ENCODE data around the gene AR.
A peak's percentile ranks its signal among the peaks of the same experiment; 100 is the strongest.

AR gene

DNA sequence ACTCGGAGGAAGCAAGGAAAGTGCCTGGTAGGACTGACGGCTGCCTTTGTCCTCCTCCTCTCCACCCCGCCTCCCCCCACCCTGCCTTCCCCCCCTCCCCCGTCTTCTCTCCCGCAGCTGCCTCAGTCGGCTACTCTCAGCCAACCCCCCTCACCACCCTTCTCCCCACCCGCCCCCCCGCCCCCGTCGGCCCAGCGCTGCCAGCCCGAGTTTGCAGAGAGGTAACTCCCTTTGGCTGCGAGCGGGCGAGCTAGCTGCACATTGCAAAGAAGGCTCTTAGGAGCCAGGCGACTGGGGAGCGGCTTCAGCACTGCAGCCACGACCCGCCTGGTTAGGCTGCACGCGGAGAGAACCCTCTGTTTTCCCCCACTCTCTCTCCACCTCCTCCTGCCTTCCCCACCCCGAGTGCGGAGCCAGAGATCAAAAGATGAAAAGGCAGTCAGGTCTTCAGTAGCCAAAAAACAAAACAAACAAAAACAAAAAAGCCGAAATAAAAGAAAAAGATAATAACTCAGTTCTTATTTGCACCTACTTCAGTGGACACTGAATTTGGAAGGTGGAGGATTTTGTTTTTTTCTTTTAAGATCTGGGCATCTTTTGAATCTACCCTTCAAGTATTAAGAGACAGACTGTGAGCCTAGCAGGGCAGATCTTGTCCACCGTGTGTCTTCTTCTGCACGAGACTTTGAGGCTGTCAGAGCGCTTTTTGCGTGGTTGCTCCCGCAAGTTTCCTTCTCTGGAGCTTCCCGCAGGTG is 637 bp downstream of the AR start:
- Histone ChIP-seq H3K4me3 (ENCODE audit: low read length) (peak overlapping the region; percentile 71), H3K4me1 (ENCODE audit: insufficient read depth, low read length) (no peaks in the 10 kb centered on the region; the same call in 1 of the 2 replicates), H3K9me3 (ENCODE audit: insufficient read depth, low read depth, low read length) (no peaks in the 10 kb centered on the region), H3K9ac (ENCODE audit: low read depth, low read length) (peak overlapping the region; percentile 68; the same call in 1 of the 2 replicates), H3K27ac (ENCODE audit: low read length) (no peak overlapping the region), H3K36me3 (ENCODE audit: insufficient read depth, low read depth, low read length) (no peaks in the 10 kb centered on the region), H3K27me3 (ENCODE audit: insufficient read depth, low read length) (peaks cover 48% of the 10 kb centered on the region)

- no peaks in the 10 kb centered on the region for H3K36me3 ChIP-seq (ENCODE audit: insufficient read depth, low read depth, low read length)
- H3K4me1 ChIP-seq (ENCODE audit: insufficient read depth, low read length): peaks cover 7% of the 10 kb centered on the region; the same call in 1 of the 2 replicates
- no peak overlapping the region for H3K27ac ChIP-seq (ENCODE audit: low read length)
- peak overlapping the region; percentile 59; the same call in 1 of the 2 replicates for H3K9ac ChIP-seq (ENCODE audit: low read depth, low read length)
- H3K4me3 ChIP-seq (ENCODE audit: low read length): peak overlapping the region; percentile 71
- H3K9me3 ChIP-seq (ENCODE audit: insufficient read depth, low read depth, low read length): no peaks in the 10 kb centered on the region
- H3K27me3 ChIP-seq (ENCODE audit: insufficient read depth, low read length): peaks cover 48% of the 10 kb centered on the region
These were observed 1.4 kb downstream of the AR start for GRCh38 chrX:67545036-67545821.

DNA sequence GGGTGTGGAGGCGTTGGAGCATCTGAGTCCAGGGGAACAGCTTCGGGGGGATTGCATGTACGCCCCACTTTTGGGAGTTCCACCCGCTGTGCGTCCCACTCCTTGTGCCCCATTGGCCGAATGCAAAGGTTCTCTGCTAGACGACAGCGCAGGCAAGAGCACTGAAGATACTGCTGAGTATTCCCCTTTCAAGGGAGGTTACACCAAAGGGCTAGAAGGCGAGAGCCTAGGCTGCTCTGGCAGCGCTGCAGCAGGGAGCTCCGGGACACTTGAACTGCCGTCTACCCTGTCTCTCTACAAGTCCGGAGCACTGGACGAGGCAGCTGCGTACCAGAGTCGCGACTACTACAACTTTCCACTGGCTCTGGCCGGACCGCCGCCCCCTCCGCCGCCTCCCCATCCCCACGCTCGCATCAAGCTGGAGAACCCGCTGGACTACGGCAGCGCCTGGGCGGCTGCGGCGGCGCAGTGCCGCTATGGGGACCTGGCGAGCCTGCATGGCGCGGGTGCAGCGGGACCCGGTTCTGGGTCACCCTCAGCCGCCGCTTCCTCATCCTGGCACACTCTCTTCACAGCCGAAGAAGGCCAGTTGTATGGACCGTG is 2.2 kb downstream of the AR start:
- Histone ChIP-seq H3K9ac (ENCODE audit: low read depth, low read length) (peak overlapping the region; percentile 45; the same call in 1 of the 2 replicates), H3K4me3 (ENCODE audit: low read length) (peak overlapping the region; percentile 71), H3K27me3 (ENCODE audit: insufficient read depth, low read length) (peaks cover 48% of the 10 kb centered on the region), H3K27ac (ENCODE audit: low read length) (no peak overlapping the region), H3K36me3 (ENCODE audit: insufficient read depth, low read depth, low read length) (no peaks in the 10 kb centered on the region), H3K4me1 (ENCODE audit: insufficient read depth, low read length) (peaks cover 12% of the 10 kb centered on the region; the same call in 1 of the 2 replicates), H3K9me3 (ENCODE audit: insufficient read depth, low read depth, low read length) (no peaks in the 10 kb centered on the region)

DNA sequence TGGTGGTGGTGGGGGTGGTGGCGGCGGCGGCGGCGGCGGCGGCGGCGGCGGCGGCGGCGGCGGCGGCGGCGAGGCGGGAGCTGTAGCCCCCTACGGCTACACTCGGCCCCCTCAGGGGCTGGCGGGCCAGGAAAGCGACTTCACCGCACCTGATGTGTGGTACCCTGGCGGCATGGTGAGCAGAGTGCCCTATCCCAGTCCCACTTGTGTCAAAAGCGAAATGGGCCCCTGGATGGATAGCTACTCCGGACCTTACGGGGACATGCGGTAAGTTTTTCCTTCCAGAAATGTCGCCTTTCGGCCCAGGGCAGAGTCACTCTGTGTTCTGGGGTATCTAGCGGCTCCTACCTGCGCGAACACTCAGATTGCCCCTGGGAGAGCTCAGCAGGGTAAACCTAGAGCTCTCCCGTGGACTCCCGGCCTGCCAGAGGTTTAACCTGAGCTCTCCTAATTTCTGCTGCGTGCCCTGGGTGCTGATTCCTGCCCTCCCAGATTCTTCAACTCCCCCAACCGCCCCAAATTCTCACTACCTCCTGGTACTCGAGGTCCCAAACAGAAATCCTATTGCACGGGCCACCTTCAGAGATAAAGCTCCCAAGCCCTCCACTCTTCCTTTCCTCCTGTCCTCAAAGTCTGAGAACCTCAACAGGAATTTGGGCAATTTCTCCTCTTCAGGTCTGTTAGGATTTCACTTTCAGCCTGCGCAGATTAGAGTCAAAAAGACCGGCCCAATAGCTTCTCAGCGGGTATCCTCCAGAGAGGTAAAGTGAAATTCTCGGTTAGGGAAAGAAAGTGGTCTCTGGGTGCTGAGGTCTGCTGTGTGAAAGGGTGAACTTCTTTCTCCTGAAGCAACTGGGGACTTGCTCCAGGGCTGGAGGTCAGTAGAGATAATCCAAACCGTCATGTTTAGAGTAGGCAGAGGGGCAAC is 2.9 kb downstream of the AR start:
- no peaks in the 10 kb centered on the region for H3K36me3 ChIP-seq (ENCODE audit: insufficient read depth, low read depth, low read length)
- H3K9ac ChIP-seq (ENCODE audit: low read depth, low read length): peak overlapping the region; percentile 65
- H3K27me3 ChIP-seq (ENCODE audit: insufficient read depth, low read length): peaks cover 48% of the 10 kb centered on the region
- no peaks in the 10 kb centered on the region for H3K9me3 ChIP-seq (ENCODE audit: insufficient read depth, low read depth, low read length)
- H3K4me3 ChIP-seq (ENCODE audit: low read length): peak overlapping the region; percentile 76
- no peak overlapping the region for H3K27ac ChIP-seq (ENCODE audit: low read length)
- H3K4me1 ChIP-seq (ENCODE audit: insufficient read depth, low read length): peaks cover 12% of the 10 kb centered on the region; the same call in 1 of the 2 replicates

DNA sequence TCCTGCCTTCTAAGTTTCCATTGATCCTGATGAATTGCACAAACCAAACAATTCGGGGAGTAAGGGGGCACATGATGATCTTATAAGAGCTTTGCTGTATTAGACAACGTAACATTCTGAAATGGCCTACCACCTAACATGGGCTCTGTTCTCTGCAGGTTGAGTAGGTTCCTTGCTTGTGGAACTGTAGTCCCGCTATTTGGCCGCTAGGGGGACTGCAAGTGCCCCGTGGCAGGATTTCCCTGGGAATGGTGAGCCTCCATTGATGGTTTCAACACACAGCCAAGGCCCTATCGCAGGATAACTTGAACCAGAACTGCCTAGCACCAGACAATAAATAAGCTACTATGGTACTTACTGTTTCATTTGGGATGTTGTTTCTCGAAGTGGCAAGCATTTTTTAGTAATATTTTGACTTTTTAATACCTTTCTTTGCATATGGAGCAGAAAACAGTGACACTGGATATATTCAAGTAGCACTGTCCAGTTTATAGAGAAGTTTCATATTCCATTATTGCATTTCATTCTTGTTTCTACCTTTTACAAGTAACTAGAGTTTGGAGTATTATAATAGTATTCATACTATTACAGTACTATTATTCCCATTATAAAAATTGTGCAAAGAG is 11.9 kb downstream of the AR start:
- Histone ChIP-seq H3K4me3 (ENCODE audit: low read length) (no peak overlapping the region), H3K4me1 (ENCODE audit: insufficient read depth, low read length) (peaks cover under 1% of the 10 kb centered on the region; the same call in 1 of the 2 replicates), H3K27me3 (ENCODE audit: insufficient read depth, low read length) (no peaks in the 10 kb centered on the region), H3K9me3 (ENCODE audit: insufficient read depth, low read depth, low read length) (0 out of 2 replicates have a peak, but pooled peaks cover 4% of the 10 kb centered on the region), H3K27ac (ENCODE audit: low read length) (no peak overlapping the region), H3K9ac (ENCODE audit: low read depth, low read length) (no peak overlapping the region), H3K36me3 (ENCODE audit: insufficient read depth, low read depth, low read length) (peaks cover 7% of the 10 kb centered on the region; the same call in 1 of the 2 replicates)

GRCh38 chrX:67558267-67558666 is 14.4 kb downstream of the AR start:
- no peak overlapping the region for H3K4me3 ChIP-seq (ENCODE audit: low read length)
- no peaks in the 10 kb centered on the region for H3K9me3 ChIP-seq (ENCODE audit: insufficient read depth, low read depth, low read length)
- H3K36me3 ChIP-seq (ENCODE audit: insufficient read depth, low read depth, low read length): no peaks in the 10 kb centered on the region
- H3K9ac ChIP-seq (ENCODE audit: low read depth, low read length): no peak overlapping the region
- no peak overlapping the region for H3K27ac ChIP-seq (ENCODE audit: low read length)
- H3K27me3 ChIP-seq (ENCODE audit: insufficient read depth, low read length): no peaks in the 10 kb centered on the region
- H3K4me1 ChIP-seq (ENCODE audit: insufficient read depth, low read length): no peaks in the 10 kb centered on the region

DNA sequence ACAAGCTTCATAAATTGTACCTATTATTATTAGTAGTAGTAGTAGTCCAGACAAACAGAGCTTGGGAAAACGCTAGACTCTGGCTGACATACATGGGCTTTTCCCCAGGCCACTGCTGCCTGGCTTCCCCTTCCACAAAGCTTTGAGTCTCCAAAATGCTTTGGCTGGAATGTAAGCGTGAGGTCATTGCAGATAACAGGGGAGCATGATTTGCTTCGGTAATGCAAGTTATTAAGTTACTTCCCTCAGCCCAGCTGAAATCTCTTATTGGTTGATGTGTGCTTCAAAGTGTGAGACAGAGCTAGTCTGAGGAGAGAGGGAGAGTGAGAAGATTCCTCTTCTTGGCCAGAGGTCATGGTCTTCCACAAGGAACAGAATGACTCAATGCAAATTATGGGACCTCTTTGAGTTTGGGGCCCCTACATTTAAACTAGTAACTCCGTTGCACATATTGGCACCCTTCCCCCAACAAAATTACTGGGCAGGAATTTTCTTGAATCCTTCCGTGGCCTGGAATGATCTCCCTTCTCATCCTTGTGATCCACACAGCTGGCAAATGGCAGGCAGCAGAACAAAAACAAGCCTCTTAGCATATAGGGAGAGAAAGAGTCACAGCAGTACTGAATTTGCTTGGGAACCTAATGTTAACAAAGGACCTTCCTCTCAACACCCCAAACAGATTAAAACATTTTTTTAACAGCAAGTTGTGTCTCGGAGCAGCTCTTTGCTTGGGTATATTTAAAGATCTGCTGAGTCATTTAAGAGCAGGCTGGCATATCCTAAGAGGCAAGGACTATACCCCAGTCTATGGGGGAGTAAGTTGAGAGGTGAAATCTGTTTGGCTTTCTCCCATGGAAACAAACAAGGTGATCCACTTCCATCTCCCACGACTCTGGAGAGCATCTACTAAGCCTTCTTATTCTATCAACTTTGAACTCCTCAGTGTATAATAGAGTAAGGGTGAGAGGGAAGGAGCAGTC is 19.9 kb downstream of the AR start:
- no peaks in the 10 kb centered on the region for H3K36me3 ChIP-seq (ENCODE audit: insufficient read depth, low read depth, low read length)
- H3K27me3 ChIP-seq (ENCODE audit: insufficient read depth, low read length): no peaks in the 10 kb centered on the region
- H3K27ac ChIP-seq (ENCODE audit: low read length): no peak overlapping the region
- peaks cover 5% of the 10 kb centered on the region; the same call in 1 of the 2 replicates for H3K4me1 ChIP-seq (ENCODE audit: insufficient read depth, low read length)
- H3K9me3 ChIP-seq (ENCODE audit: insufficient read depth, low read depth, low read length): no peaks in the 10 kb centered on the region
- no peak overlapping the region for H3K9ac ChIP-seq (ENCODE audit: low read depth, low read length)
- no peak overlapping the region for H3K4me3 ChIP-seq (ENCODE audit: low read length)

DNA sequence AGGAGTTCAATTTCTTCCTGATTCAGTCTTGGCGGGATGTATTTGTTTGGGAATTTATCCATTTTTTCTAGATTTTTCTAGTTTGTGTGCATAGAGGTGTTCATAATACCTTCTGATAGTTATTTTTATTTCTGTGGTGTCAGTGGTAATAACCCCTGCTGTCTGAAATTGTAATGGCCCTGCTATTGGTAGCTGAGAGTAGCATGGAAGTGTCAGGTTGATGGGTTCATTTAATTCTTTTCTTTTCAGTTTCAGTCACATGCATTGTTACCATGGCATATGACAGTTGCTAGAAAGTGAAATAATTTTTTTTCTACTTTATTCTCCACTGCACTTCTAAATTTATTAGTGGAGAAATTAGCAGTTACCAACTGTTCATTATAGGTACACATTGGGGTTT is 20.7 kb downstream of the AR start:
- Histone ChIP-seq H3K36me3 (ENCODE audit: insufficient read depth, low read depth, low read length) (no peaks in the 10 kb centered on the region), H3K9ac (ENCODE audit: low read depth, low read length) (no peak overlapping the region), H3K27me3 (ENCODE audit: insufficient read depth, low read length) (no peaks in the 10 kb centered on the region), H3K27ac (ENCODE audit: low read length) (no peak overlapping the region), H3K4me1 (ENCODE audit: insufficient read depth, low read length) (peaks cover 5% of the 10 kb centered on the region; the same call in 1 of the 2 replicates), H3K9me3 (ENCODE audit: insufficient read depth, low read depth, low read length) (no peaks in the 10 kb centered on the region), H3K4me3 (ENCODE audit: low read length) (no peak overlapping the region)

- Histone ChIP-seq H3K9ac (ENCODE audit: low read depth, low read length) (no peak overlapping the region), H3K4me3 (ENCODE audit: low read length) (no peak overlapping the region), H3K27ac (ENCODE audit: low read length) (no peak overlapping the region), H3K4me1 (ENCODE audit: insufficient read depth, low read length) (peaks cover 2% of the 10 kb centered on the region; the same call in 1 of the 2 replicates), H3K36me3 (ENCODE audit: insufficient read depth, low read depth, low read length) (no peaks in the 10 kb centered on the region), H3K27me3 (ENCODE audit: insufficient read depth, low read length) (no peaks in the 10 kb centered on the region), H3K9me3 (ENCODE audit: insufficient read depth, low read depth, low read length) (no peaks in the 10 kb centered on the region)
These were observed 24.9 kb downstream of the AR start for GRCh38 chrX:67568769-67569168.

DNA sequence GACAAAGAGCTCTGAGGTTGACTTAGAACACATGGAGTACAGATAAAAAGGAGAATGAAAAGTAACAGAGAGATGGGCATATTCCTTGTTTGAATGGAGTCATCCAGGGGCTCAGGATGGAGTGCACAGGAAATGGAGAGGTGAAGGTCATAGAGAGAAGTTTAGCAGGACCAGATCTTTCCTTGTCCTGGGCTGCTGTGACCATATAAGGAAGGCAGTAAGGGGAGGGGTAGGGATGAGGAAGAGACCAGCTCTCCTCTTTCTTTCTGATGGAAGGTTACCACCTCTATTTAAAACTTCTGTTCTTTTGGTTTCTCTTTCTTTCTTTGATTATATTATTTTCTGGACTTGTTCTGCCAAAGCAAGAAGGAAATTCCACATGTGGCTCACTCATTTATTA is 27.0 kb downstream of the AR start:
- Histone ChIP-seq H3K4me1 (ENCODE audit: insufficient read depth, low read length) (no peaks in the 10 kb centered on the region), H3K36me3 (ENCODE audit: insufficient read depth, low read depth, low read length) (no peaks in the 10 kb centered on the region), H3K27me3 (ENCODE audit: insufficient read depth, low read length) (no peaks in the 10 kb centered on the region), H3K9ac (ENCODE audit: low read depth, low read length) (no peak overlapping the region), H3K4me3 (ENCODE audit: low read length) (no peak overlapping the region), H3K9me3 (ENCODE audit: insufficient read depth, low read depth, low read length) (no peaks in the 10 kb centered on the region), H3K27ac (ENCODE audit: low read length) (no peak overlapping the region)
